Activated T-cell treated with anti-CD3 and anti-CD28 coated beads for 48 hours (primary cell): Measurements from ENCODE around the gene SPATA21.
A peak's percentile ranks its signal among the peaks of the same experiment; 100 is the strongest.
"Not testable (repeated sequence)": the region's sequence is repeated elsewhere in the genome, so short reads cannot be mapped to it uniquely, and the experiment has no call there.

Experiments
- DNase-seq: peaks from one replicate; pipeline ENCODE4 v3.0.0-alpha.2; 2020; ENCODE audit warnings: low read depth

Gene SPATA21

GRCh38 chr1:16385659-16386453, 51.4 kb downstream of the SPATA21 start:
- no peak for DNase-seq

GRCh38 chr1:16383888-16384287, 53.3 kb downstream of the SPATA21 start:
- no peak for DNase-seq

- no peak for DNase-seq
Measured at GRCh38 chr1:16380868-16381267, 56.4 kb downstream of the SPATA21 start.

GRCh38 chr1:16378443-16378842, 58.8 kb downstream of the SPATA21 start:
- no peak for DNase-seq

GRCh38 chr1:16376971-16377370, 60.3 kb downstream of the SPATA21 start:
- DNase-seq: no peak

GRCh38 chr1:16375521-16376340, 61.5 kb downstream of the SPATA21 start:
- no peak for DNase-seq

GRCh38 chr1:16374266-16374665, 63.0 kb downstream of the SPATA21 start:
- no peak for DNase-seq

- DNase-seq: no peak
Measured at GRCh38 chr1:16372535-16373285, 64.5 kb downstream of the SPATA21 start.

GRCh38 chr1:16371725-16372124, 65.5 kb downstream of the SPATA21 start:
- DNase-seq: no peak

GRCh38 chr1:16369821-16370220, 67.4 kb downstream of the SPATA21 start:
- DNase-seq: no peak

GRCh38 chr1:16367968-16368890, 69.0 kb downstream of the SPATA21 start:
- DNase-seq: no peak

GRCh38 chr1:16367258-16367967, 69.8 kb downstream of the SPATA21 start:
- DNase-seq: peak; percentile 84

- peak; percentile 94 for DNase-seq
Measured at GRCh38 chr1:16366722-16367257, 70.4 kb downstream of the SPATA21 start, which contains the start of gene SZRD1. SZRD1 (plus strand) TSS chr1:16367242; CDS start chr1:16367258, 16 bp downstream.

- DNase-seq: not testable (repeated sequence)
Measured at GRCh38 chr1:16365146-16365498, 72.1 kb downstream of the SPATA21 start.

- no peak for DNase-seq
Measured at GRCh38 chr1:16356867-16357266, 80.4 kb downstream of the SPATA21 start.

- no peak for DNase-seq
Measured at GRCh38 chr1:16354619-16355018, 82.6 kb downstream of the SPATA21 start.

- DNase-seq: no peak
Measured at GRCh38 chr1:16352842-16353535, 84.2 kb downstream of the SPATA21 start.

- DNase-seq: peak; percentile 95
Measured at GRCh38 chr1:16351994-16352841, 85.0 kb downstream of the SPATA21 start, which contains the start of gene FBXO42. FBXO42 (minus strand) TSS chr1:16352480; CDS start chr1:16315418, 37,062 bp downstream.
